K562 (cell line): Measurements from ENCODE around the gene FBLN2. TPM values are rescaled to one million over a fixed set of nuclear protein-coding genes. Genes with fewer than 3 reads are reported as not detected.

Experiments used
- AFF1 ChIP-seq, 2 experiments: fragments of 450-650 bp; IDR thresholded peaks; 2 replicates each; pipeline ENCODE4 v1.6.1; 2018; ENCODE audit warnings: mild to moderate bottlenecking in 2 of 2, low read depth in 1 of 2; ENCODE audit not compliant: partially characterized antibody in 2 of 2
- CREB5 ChIP-seq: fragments of 250-450 bp; sonication (Bioruptor Pico); IDR thresholded peaks from 2 replicates; pipeline ENCODE4 v1.5.0; 2020; ENCODE audit warnings: mild to moderate bottlenecking
- HDAC2 ChIP-seq: fragments of 450-650 bp; IDR thresholded peaks from 2 replicates; pipeline ENCODE4 v1.6.1; 2016; ENCODE audit warnings: mild to moderate bottlenecking
- HDGF ChIP-seq: fragments of 450-650 bp; IDR thresholded peaks from 2 replicates; pipeline ENCODE4 v1.6.1; 2016
- HMBOX1 ChIP-seq: sonication (generic); IDR thresholded peaks from 2 replicates; pipeline ENCODE4 v1.6.1; 2016
- LARP7 ChIP-seq: fragments of 450-650 bp; IDR thresholded peaks from 2 replicates; pipeline ENCODE4 v1.6.1; 2016
- RBM25 ChIP-seq: fragments of 200-400 bp; formaldehyde crosslinking; IDR thresholded peaks from 2 replicates; pipeline ENCODE4 v1.6.1; 2018; ENCODE audit warnings: low read length, low read depth, moderate library complexity; ENCODE audit not compliant: severe bottlenecking
- ZBTB8A ChIP-seq: fragments of 450-650 bp; IDR thresholded peaks from 2 replicates; pipeline ENCODE4 v1.6.1; 2018; ENCODE audit warnings: mild to moderate bottlenecking, moderate library complexity; ENCODE audit not compliant: partially characterized antibody
- ZNF436 ChIP-seq: fragments of 250-450, 450-650 bp; sonication (Bioruptor Pico); formaldehyde crosslinking; IDR thresholded peaks from 2 replicates; pipeline ENCODE4 v1.7.0; 2020; ENCODE audit warnings: mild to moderate bottlenecking
- ZNF512 ChIP-seq: IDR thresholded peaks from 2 replicates; pipeline ENCODE4 v1.6.1; 2016; ENCODE audit warnings: missing genetic modification characterization, missing compliant biosample characterization
- ZNF76 ChIP-seq: fragments of 250-450 bp; sonication (Bioruptor Pico); IDR thresholded peaks from 2 replicates; pipeline ENCODE4 v1.4.0; 2020; ENCODE audit warnings: mild to moderate bottlenecking, moderate library complexity, borderline replicate concordance
- ZZZ3 ChIP-seq: fragments of 450-650 bp; IDR thresholded peaks from 2 replicates; pipeline ENCODE4 v1.6.1; 2016; ENCODE audit warnings: antibody characterized with exemption, mild to moderate bottlenecking, moderate library complexity
- polyA plus RNA-seq, 8 experiments: library from polyadenylated mRNA; depleted of rRNA in 4 of 8; stranded (reverse) in 5 of 8; unstranded in 3 of 8; fragments of >200 nt; fragmentation: Nextera tagmentation in 2 of 8; fragmentation: Illumina TruSeq in 1 of 8; extraction: Ambion mirVana in 2 of 8; extraction: Trizol in 1 of 8; gene quantifications; 2 replicates each; pipeline versions ENCODE4 v1.2.1 to v1.2.3, GENCODE V29; 2011 to 2014; ENCODE audit warnings: inconsistent platforms in 1 of 8, missing spikeins in 1 of 8
- total RNA-seq, 7 experiments: library from RNA; depleted of rRNA in 6 of 7; stranded (reverse); fragments of >200 nt in 6 of 7; fragmentation: Illumina TruSeq in 2 of 7; extraction: Trizol in 2 of 7; gene quantifications; 2 replicates each; pipeline versions ENCODE4 v1.2.1 to v1.2.3, GENCODE V29; 2011 to 2021; ENCODE audit warnings: low replicate concordance in 1 of 7
- TF ChIP-seq, protein P1 (sequence below): fragments of 250-450 bp; sonication (Bioruptor Pico); IDR thresholded peaks from 2 replicates; pipeline ENCODE4 v1.5.0; 2021; ENCODE audit warnings: mild to moderate bottlenecking, moderate library complexity

Gene FBLN2
- total and polyA plus RNA-seq, 9 of the 15 experiments (the other 6 are each of a cell fraction or from before 2014, with no cell fraction given): 0.03 to 0.10 (median 0.04) TPM; not detected in 6

GRCh38 chr3:13650210-13651056 lies 101.5 kb downstream of the FBLN2 start (continued):
- TF ChIP-seq LARP7 (no peak), ZZZ3 (no peak), ZNF512 (tag) (no peak), AFF1 (IDR thresholded peaks at IDR 0.05; ENCODE audit: low read depth in 1 of 2, partially characterized antibody in 2 of 2) (peak; percentile 72 to 86), CREB5 (CRISPR knock-in tag) (no peak), HDAC2 (peak; percentile 97; the same call in 1 of the 2 replicates), HDGF (peak; percentile 95), ZBTB8A (no peak), ZNF436 (CRISPR knock-in tag) (peak; percentile 98), HMBOX1 (no peak), ZNF76 (CRISPR knock-in tag) (peak; percentile 13; the same call in 1 of the 2 replicates), RBM25 (peak; percentile 93)
- TF ChIP-seq, protein P1, sequence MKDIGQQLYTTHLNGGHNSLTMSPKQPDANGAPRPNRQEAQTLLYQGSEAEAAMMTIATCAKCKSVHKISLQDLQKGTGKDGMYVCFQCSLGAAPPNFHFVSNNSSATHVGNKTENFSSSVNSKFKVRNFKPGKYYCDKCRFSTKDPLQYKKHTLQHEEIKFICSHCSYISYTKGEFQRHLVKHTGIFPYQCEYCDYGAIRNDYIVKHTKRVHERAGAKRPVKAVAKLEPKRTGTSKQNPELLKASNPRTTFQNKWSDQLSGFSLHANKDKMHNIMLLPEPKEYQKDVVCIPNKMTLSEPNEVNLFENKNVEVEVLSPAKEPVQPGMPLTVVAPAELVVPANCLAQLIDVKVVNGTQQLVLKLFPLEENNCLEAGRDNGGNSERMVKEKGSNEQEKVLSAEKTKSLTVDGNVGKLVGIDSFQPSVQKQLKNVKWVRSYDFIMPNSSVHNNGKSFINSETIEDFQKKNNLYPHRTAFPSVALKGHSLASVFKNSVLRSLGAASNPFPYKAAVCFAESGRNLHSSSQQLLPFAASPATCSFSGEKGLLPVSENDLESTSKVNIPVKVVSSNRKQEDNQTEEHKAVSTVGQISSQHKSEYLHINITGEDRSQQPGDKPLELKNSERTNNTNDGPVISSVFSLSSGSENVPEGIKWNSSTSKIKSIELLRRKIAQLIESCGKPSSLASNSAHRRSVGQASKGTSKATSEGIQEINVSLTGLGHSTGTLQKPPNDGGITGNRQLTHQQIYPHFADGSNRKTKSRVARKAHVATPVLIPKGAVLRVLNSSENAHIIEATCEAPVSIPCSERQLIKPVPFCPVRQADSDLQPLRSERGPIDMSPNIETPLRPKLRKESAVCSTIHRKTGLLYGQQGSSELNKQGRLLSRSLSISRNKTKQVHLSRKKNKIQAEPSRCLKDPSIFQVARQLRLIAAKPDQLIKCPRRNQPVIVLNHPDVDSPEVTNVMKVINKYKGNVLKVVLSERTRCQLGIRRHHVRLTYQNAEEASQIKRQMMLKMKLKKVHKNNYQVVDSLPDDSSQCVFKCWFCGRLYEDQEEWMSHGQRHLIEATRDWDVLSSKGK: no peak
